Tibial nerve (tissue), 4 donors: ENCODE results near the gene LIN28B. TPM values are rescaled to one million over a fixed set of nuclear protein-coding genes. Genes with fewer than 3 reads are reported as not detected.

Experiments
- DNase-seq, 2 donors: peaks; one replicate each; pipeline ENCODE4 v3.0.0-alpha.2; 2019; ENCODE audit warnings: low spot score in 2 of 2
- H3K27ac ChIP-seq, 4 donors: fragments of 200-600 bp; sonication (generic) in 3 of 4; one replicate each; pipeline ENCODE4 v1.5.1; 2017 to 2019; ENCODE audit warnings: mild to moderate bottlenecking in 1 of 4
- H3K27me3 ChIP-seq, 2 donors: fragments of 200-600 bp; sonication (generic) in 1 of 2; one replicate each; pipeline versions ENCODE4 v1.5.1 to v1.6.0; 2017 to 2019
- H3K36me3 ChIP-seq, 3 donors: fragments of 200-600 bp; sonication (generic); one replicate each; pipeline ENCODE4 v1.5.1; 2018 to 2019
- H3K4me1 ChIP-seq, 4 donors: fragments of 200-600 bp; sonication (generic) in 3 of 4; one replicate each; pipeline ENCODE4 v1.5.1; 2017 to 2019
- H3K4me3 ChIP-seq, 4 donors: fragments of 200-600 bp; sonication (generic) in 3 of 4; one replicate each; pipeline ENCODE4 v1.5.1; 2017 to 2019; ENCODE audit warnings: mild to moderate bottlenecking in 1 of 4, moderate library complexity in 1 of 4
- H3K9me3 ChIP-seq, 4 donors: fragments of 200-600 bp; sonication (generic) in 3 of 4; one replicate each; pipeline ENCODE4 v1.5.1; 2017 to 2019
- EP300 ChIP-seq, 2 donors: sonication (generic); formaldehyde crosslinking; IDR thresholded peaks; one replicate each; pipeline ENCODE4 v1.6.1; 2017; ENCODE audit warnings: antibody characterized with exemption in 2 of 2, mild to moderate bottlenecking in 1 of 2
- POLR2A ChIP-seq, 2 donors: fragments of 450-650 bp; IDR thresholded peaks; one replicate each; pipeline ENCODE4 v1.6.1; 2017; ENCODE audit warnings: antibody characterized with exemption in 2 of 2, mild to moderate bottlenecking in 2 of 2, moderate library complexity in 2 of 2
- WGBS, 2 donors: methylation state at CpG; one replicate each; pipeline ENCODE4 v1.1.5; 2018; 5-methylcytosine and 5-hydroxymethylcytosine counted together
- total RNA-seq, 4 donors: library from RNA; depleted of rRNA; stranded (reverse); fragments of >200 nt; gene quantifications; one replicate each; pipeline ENCODE4 v1.1.0, GENCODE V29; 2016
- TF ChIP-seq, protein P1 (sequence below), 5 experiments: fragments of 200-600 bp in 3 of 5; fragments of 450-650 bp in 2 of 5; sonication (generic) in 3 of 5; IDR thresholded peaks; one replicate each; pipeline ENCODE4 v1.5.1; 2016 to 2019; ENCODE audit warnings: antibody characterized with exemption in 5 of 5, mild to moderate bottlenecking in 3 of 5, moderate library complexity in 2 of 5

LIN28B gene
- total RNA-seq, 4 donors from 2014 or later: not detected

DNA sequence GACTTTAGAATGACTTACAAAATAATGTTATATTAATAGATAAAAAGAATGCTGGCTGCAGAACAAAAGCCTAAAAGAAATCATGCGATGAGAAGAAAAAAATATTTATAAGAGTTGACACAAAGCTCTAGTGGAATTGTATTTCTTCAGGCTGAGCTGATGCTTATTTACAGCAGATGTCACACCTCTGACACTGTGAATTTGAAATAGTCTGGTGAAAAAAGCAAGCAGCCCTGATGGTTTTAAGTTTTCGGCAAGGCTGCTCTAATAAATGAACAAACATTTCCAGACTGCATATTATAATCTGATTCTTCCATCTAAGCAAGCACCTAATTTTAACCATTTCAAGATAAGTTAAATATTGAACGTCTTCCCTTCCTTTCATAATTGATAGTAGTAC is 109.9 kb downstream of the LIN28B start:
- no peak for DNase-seq
- TF ChIP-seq POLR2A (IDR thresholded peaks at IDR 0.05): no peak
- TF ChIP-seq EP300 (IDR thresholded peaks at IDR 0.05): no peak
- TF ChIP-seq, protein P1, sequence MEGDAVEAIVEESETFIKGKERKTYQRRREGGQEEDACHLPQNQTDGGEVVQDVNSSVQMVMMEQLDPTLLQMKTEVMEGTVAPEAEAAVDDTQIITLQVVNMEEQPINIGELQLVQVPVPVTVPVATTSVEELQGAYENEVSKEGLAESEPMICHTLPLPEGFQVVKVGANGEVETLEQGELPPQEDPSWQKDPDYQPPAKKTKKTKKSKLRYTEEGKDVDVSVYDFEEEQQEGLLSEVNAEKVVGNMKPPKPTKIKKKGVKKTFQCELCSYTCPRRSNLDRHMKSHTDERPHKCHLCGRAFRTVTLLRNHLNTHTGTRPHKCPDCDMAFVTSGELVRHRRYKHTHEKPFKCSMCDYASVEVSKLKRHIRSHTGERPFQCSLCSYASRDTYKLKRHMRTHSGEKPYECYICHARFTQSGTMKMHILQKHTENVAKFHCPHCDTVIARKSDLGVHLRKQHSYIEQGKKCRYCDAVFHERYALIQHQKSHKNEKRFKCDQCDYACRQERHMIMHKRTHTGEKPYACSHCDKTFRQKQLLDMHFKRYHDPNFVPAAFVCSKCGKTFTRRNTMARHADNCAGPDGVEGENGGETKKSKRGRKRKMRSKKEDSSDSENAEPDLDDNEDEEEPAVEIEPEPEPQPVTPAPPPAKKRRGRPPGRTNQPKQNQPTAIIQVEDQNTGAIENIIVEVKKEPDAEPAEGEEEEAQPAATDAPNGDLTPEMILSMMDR (IDR thresholded peaks at IDR 0.05): no peak
- H3K9me3 ChIP-seq: no peaks in the 10 kb centered on the region
- no peaks in the 10 kb centered on the region for H3K27me3 ChIP-seq
- WGBS, 2 donors: 58 to 62% methylated on average over 3 of the region's 3 CpGs
- no peaks in the 10 kb centered on the region for H3K4me1 ChIP-seq
- no peak overlapping the region for H3K4me3 ChIP-seq
- no peak overlapping the region for H3K27ac ChIP-seq
- no peaks in the 10 kb centered on the region for H3K36me3 ChIP-seq

DNA sequence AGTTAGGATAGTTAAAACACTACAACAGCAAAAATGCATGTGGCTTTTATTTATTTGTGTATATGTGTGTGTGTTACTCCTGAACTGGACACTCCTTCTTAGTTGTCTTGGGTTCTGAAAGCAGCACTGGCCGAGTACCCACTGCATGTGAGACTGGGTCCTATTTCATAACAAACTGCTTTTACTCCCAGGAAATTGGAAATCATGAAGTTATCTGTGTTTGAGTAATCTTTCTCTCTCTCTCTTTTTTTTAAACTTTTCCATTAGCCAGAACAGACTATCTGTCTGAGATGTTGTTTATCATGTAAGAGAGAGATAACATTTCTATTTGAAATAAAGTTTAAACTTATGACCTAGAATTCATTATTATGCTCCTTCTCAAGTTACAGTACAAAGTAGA is 110.4 kb downstream of the LIN28B start:
- TF ChIP-seq POLR2A (IDR thresholded peaks at IDR 0.05) (no peak), EP300 (IDR thresholded peaks at IDR 0.05) (no peak)
- TF ChIP-seq, protein P1 (IDR thresholded peaks at IDR 0.05): no peak
- no peaks in the 10 kb centered on the region for H3K27me3 ChIP-seq
- no peak overlapping the region for H3K4me3 ChIP-seq
- no peak overlapping the region for H3K27ac ChIP-seq
- no peaks in the 10 kb centered on the region for H3K9me3 ChIP-seq
- DNase-seq: no peak
- no peaks in the 10 kb centered on the region for H3K36me3 ChIP-seq
- WGBS, 2 donors: 28 to 45% methylated on average over 1 of the region's 1 CpG
- H3K4me1 ChIP-seq: no peaks in the 10 kb centered on the region

- H3K4me3 ChIP-seq: no peak overlapping the region
- no peak overlapping the region for H3K27ac ChIP-seq
- no peaks in the 10 kb centered on the region for H3K9me3 ChIP-seq
- DNase-seq: no peak
- no peaks in the 10 kb centered on the region for H3K4me1 ChIP-seq
- TF ChIP-seq, protein P1 (IDR thresholded peaks at IDR 0.05): no peak
- TF ChIP-seq EP300 (IDR thresholded peaks at IDR 0.05): no peak
- TF ChIP-seq POLR2A (IDR thresholded peaks at IDR 0.05): no peak
- H3K27me3 ChIP-seq: no peaks in the 10 kb centered on the region
- no peaks in the 10 kb centered on the region for H3K36me3 ChIP-seq
- WGBS, 2 donors: 64 to 76% methylated on average over 2 of the region's 2 CpGs
Observed at GRCh38 chr6:105068407-105068806, 111.5 kb downstream of the LIN28B start.

- no peak for DNase-seq
- Histone ChIP-seq H3K4me3 (no peak overlapping the region), H3K4me1 (no peaks in the 10 kb centered on the region), H3K27me3 (no peaks in the 10 kb centered on the region), H3K9me3 (no peaks in the 10 kb centered on the region), H3K27ac (no peak overlapping the region), H3K36me3 (no peaks in the 10 kb centered on the region)
- WGBS, 2 donors: 90% methylated on average over 1 of the region's 1 CpG
- TF ChIP-seq POLR2A (IDR thresholded peaks at IDR 0.05) (no peak), EP300 (IDR thresholded peaks at IDR 0.05) (no peak)
- TF ChIP-seq, protein P1 (IDR thresholded peaks at IDR 0.05): no peak
Observed at GRCh38 chr6:105069821-105070445, 113.0 kb downstream of the LIN28B start.

DNA sequence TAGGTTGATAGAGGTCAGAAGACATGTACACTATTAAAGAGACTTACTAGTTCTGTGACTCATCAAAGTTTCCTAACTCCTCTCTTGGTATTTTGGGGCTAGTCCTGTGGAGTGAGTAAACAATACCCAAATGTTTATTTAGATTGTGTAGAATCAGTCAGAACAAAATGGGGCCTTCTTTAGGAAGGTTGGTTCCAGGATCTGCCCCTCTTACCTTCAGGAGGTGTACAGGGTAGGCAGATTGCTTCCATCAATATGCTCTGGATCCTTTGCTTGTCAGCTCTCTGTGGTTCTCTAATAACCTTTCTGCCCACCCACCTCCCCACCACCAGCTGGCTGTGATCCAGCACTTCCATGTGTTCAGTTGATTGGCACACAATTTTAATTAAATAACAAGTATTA is 115.9 kb downstream of the LIN28B start:
- H3K4me3 ChIP-seq: no peak overlapping the region
- no peak overlapping the region for H3K27ac ChIP-seq
- H3K27me3 ChIP-seq: no peaks in the 10 kb centered on the region
- no peaks in the 10 kb centered on the region for H3K9me3 ChIP-seq
- peaks cover 0 to 10% (median 0%) of the 10 kb centered on the region in 4 donors for H3K4me1 ChIP-seq
- H3K36me3 ChIP-seq: no peaks in the 10 kb centered on the region
- TF ChIP-seq EP300 (IDR thresholded peaks at IDR 0.05) (no peak), POLR2A (IDR thresholded peaks at IDR 0.05) (no peak)
- TF ChIP-seq, protein P1 (IDR thresholded peaks at IDR 0.05): no peak
- no peak for DNase-seq
